ENCODE results near the gene OR51D1.
A peak's percentile ranks its signal among the peaks of the same experiment; 100 is the strongest.

DNA sequence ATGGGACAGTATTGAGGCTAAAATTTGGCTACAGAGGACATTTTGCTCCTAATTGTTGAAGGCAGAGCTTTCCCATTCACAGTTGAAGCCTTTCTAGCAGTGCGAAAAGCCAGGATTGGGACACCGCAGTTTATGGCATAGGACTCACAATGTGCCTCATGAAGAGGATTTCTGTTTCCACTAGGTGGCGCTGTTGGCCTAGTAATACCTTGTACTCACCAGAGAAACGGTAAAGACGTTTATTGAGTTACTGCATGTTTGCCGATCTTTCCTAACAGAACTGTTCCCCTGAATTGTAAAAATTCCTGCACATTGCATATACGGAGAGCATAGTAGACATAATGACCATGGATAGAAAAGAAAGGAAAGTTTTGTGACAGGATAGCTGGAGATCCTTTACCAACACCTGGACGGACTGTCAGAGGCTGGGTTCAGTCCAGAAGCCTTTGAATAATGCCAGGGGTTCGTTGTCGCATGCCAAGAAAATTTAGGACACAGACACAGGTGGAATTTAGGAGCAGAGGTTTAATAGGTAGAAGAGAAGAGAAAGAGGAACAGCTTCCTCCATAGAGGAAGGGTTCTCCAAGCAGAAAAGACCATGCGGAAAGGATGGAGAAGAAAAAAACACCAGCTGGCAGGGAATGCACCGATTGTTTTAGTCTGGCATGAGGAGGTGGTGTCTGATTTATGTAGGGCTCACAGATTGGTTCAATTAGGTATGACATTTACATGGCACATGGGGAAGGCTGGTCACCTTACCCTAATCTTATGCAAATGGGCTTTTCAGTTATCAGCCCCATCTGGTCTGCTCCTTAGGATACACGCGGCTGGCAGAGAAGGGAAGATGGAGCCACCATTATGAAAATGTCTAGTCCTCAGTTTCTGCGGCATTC, 10.8 kb upstream of the OR51D1 start:
- TF ChIP-seq, protein P1, sequence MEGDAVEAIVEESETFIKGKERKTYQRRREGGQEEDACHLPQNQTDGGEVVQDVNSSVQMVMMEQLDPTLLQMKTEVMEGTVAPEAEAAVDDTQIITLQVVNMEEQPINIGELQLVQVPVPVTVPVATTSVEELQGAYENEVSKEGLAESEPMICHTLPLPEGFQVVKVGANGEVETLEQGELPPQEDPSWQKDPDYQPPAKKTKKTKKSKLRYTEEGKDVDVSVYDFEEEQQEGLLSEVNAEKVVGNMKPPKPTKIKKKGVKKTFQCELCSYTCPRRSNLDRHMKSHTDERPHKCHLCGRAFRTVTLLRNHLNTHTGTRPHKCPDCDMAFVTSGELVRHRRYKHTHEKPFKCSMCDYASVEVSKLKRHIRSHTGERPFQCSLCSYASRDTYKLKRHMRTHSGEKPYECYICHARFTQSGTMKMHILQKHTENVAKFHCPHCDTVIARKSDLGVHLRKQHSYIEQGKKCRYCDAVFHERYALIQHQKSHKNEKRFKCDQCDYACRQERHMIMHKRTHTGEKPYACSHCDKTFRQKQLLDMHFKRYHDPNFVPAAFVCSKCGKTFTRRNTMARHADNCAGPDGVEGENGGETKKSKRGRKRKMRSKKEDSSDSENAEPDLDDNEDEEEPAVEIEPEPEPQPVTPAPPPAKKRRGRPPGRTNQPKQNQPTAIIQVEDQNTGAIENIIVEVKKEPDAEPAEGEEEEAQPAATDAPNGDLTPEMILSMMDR (IDR thresholded peaks at IDR 0.05 in 4 of 5, conservative IDR thresholded peaks at IDR 0.05 in 1 of 5), result peak in 4 of 5 experiments; percentile 35 to 58 (median 46)
- no peak for TF ChIP-seq POLR2A (IDR thresholded peaks at IDR 0.05)
